H9 (cell line): ENCODE data around the gene CREB5. TPM values are rescaled to one million over a fixed set of nuclear protein-coding genes. Genes with fewer than 3 reads are reported as not detected.
"Not testable (repeated sequence)": the region's sequence is repeated elsewhere in the genome, so short reads cannot be mapped to it uniquely, and the experiment has no call there.

ENCODE experiments used
- DNase-seq: peaks from one replicate; pipeline ENCODE4 v3.0.0-alpha.2; 2017
- H2AFZ ChIP-seq: one replicate; pipeline ENCODE4 v1.6.1; 2013; ENCODE audit warnings: mild to moderate bottlenecking, low read length, control low read depth, moderate library complexity
- H2AK5ac ChIP-seq: 2 replicates; pipeline ENCODE4 v1.6.1; 2013; ENCODE audit warnings: low read length, control low read depth, mixed read lengths; ENCODE audit not compliant: insufficient read length
- H2BK120ac ChIP-seq: one replicate; pipeline ENCODE4 v1.6.1; 2013; ENCODE audit warnings: low read depth, mild to moderate bottlenecking, low read length, control low read depth, inconsistent platforms; ENCODE audit not compliant: poor library complexity, severe bottlenecking
- H2BK12ac ChIP-seq: 2 replicates; pipeline ENCODE4 v1.6.1; 2013; ENCODE audit warnings: low read length, control low read depth, mixed read lengths, low read depth; ENCODE audit not compliant: insufficient read length
- H2BK15ac ChIP-seq: 2 replicates; pipeline ENCODE4 v1.6.1; 2013; ENCODE audit warnings: low read depth, low read length, control low read depth
- H2BK20ac ChIP-seq: one replicate; pipeline ENCODE4 v1.6.1; 2013; ENCODE audit warnings: low read depth, mild to moderate bottlenecking, low read length, control low read depth, inconsistent platforms; ENCODE audit not compliant: poor library complexity, severe bottlenecking
- H2BK5ac ChIP-seq: 2 replicates; pipeline ENCODE4 v1.6.1; 2013; ENCODE audit warnings: low read length, control low read depth, mixed read lengths; ENCODE audit not compliant: insufficient read length
- H3K14ac ChIP-seq: 2 replicates; pipeline ENCODE4 v1.6.1; 2013; ENCODE audit warnings: low read length, control low read depth; ENCODE audit not compliant: insufficient read depth
- H3K18ac ChIP-seq: 2 replicates; pipeline ENCODE4 v1.6.1; 2013; ENCODE audit warnings: low read depth, mild to moderate bottlenecking, mixed read lengths, low read length, control low read depth; ENCODE audit not compliant: insufficient read length
- H3K23ac ChIP-seq: 2 replicates; pipeline ENCODE4 v1.6.1; 2013; ENCODE audit warnings: low read length, control low read depth, mixed read lengths, low read depth; ENCODE audit not compliant: insufficient read length
- H3K23me2 ChIP-seq: 2 replicates; pipeline ENCODE4 v1.6.1; 2013; ENCODE audit warnings: low read depth, mild to moderate bottlenecking, mixed read lengths, low read length, control low read depth; ENCODE audit not compliant: insufficient read length, poor library complexity, severe bottlenecking
- H3K27ac ChIP-seq: 2 replicates; pipeline ENCODE4 v1.5.1; 2013; ENCODE audit warnings: low read length, control low read depth, mixed read lengths, low read depth; ENCODE audit not compliant: insufficient read length
- H3K27me3 ChIP-seq: 2 replicates; pipeline ENCODE4 v1.6.1; 2013; ENCODE audit warnings: low read length, control low read depth, inconsistent platforms; ENCODE audit not compliant: insufficient read depth
- H3K4ac ChIP-seq: 2 replicates; pipeline ENCODE4 v1.6.1; 2013; ENCODE audit warnings: low read depth, mild to moderate bottlenecking, control low read depth, inconsistent platforms, low read length, moderate library complexity
- H3K4me1 ChIP-seq: 2 replicates; pipeline ENCODE4 v1.6.1; 2013; ENCODE audit warnings: low read length, control low read depth, inconsistent platforms; ENCODE audit not compliant: insufficient read depth
- H3K4me2 ChIP-seq: 2 replicates; pipeline ENCODE4 v1.6.1; 2013; ENCODE audit warnings: low read length, control low read depth, mixed read lengths; ENCODE audit not compliant: insufficient read length, insufficient read depth
- H3K56ac ChIP-seq: 2 replicates; pipeline ENCODE4 v1.6.1; 2013; ENCODE audit warnings: low read depth, mild to moderate bottlenecking, mixed read lengths, low read length, control low read depth; ENCODE audit not compliant: insufficient read length
- H3K79me1 ChIP-seq: 2 replicates; pipeline ENCODE4 v1.6.1; 2013; ENCODE audit warnings: low read depth, mild to moderate bottlenecking, moderate library complexity, low read length, control low read depth, inconsistent platforms; ENCODE audit not compliant: insufficient read depth, poor library complexity, severe bottlenecking
- H3K79me2 ChIP-seq: 2 replicates; pipeline ENCODE4 v1.6.1; 2013; ENCODE audit warnings: low read length, control low read depth, inconsistent platforms; ENCODE audit not compliant: insufficient read depth
- H3K9ac ChIP-seq: 2 replicates; pipeline ENCODE4 v1.6.1; 2013; ENCODE audit warnings: low read length, control low read depth, mixed read lengths; ENCODE audit not compliant: insufficient read length; ENCODE audit errors: extremely low read depth
- H3K9me3 ChIP-seq: one replicate; pipeline ENCODE4 v1.6.1; 2013; ENCODE audit warnings: low read depth, low read length, inconsistent platforms; ENCODE audit not compliant: control insufficient read depth
- H3T11ph ChIP-seq: one replicate; pipeline ENCODE4 v1.6.1; 2013; ENCODE audit warnings: mild to moderate bottlenecking, low read length, control low read depth, inconsistent platforms
- H4K20me1 ChIP-seq: one replicate; pipeline ENCODE4 v1.6.1; 2013; ENCODE audit not compliant: control insufficient read depth, insufficient read length, insufficient read depth
- H4K5ac ChIP-seq: 2 replicates; pipeline ENCODE4 v1.6.1; 2013; ENCODE audit warnings: low read depth, mild to moderate bottlenecking, mixed read lengths, low read length, control low read depth; ENCODE audit not compliant: insufficient read length
- H4K8ac ChIP-seq: replicated peaks from 2 replicates; pipeline ENCODE4 v1.6.1; 2013; ENCODE audit warnings: low read length, control low read depth, mixed read lengths, low read depth; ENCODE audit not compliant: insufficient read length
- H4K91ac ChIP-seq: 2 replicates; pipeline ENCODE4 v1.6.1; 2013; ENCODE audit warnings: low read depth, mild to moderate bottlenecking, moderate library complexity, mixed read lengths, low read length, control low read depth; ENCODE audit not compliant: insufficient read length
- H3K27ac Mint-ChIP-seq, 3 experiments: 2 replicates in 2 of 3; 3 replicates in 1 of 3; pipeline ENCODE4 v1.8.0; 2020 to 2021; ENCODE audit warnings: mixed read lengths in 3 of 3, mild to moderate bottlenecking in 1 of 3, moderate library complexity in 1 of 3
- H3K27me3 Mint-ChIP-seq: 2 replicates; pipeline ENCODE4 v1.8.0; 2021; ENCODE audit warnings: low read depth, mild to moderate bottlenecking, moderate library complexity, mixed read lengths
- H3K36me3 Mint-ChIP-seq, 3 experiments: 2 replicates in 2 of 3; 3 replicates in 1 of 3; pipeline ENCODE4 v1.8.0; 2020 to 2021; ENCODE audit warnings: low read depth in 3 of 3, mixed read lengths in 3 of 3; ENCODE audit not compliant: insufficient read depth in 1 of 3
- H3K4me1 Mint-ChIP-seq, 2 experiments: 2 replicates each; pipeline ENCODE4 v1.8.0; 2020; ENCODE audit warnings: mixed read lengths in 2 of 2
- H3K4me3 Mint-ChIP-seq, 2 experiments: 2 replicates in 1 of 2; 3 replicates in 1 of 2; pipeline ENCODE4 v1.8.0; 2020 to 2021; ENCODE audit warnings: mild to moderate bottlenecking in 2 of 2, mixed read lengths in 2 of 2, moderate library complexity in 1 of 2
- H3K9me3 Mint-ChIP-seq, 2 experiments: 2 replicates in 1 of 2; 3 replicates in 1 of 2; pipeline ENCODE4 v1.8.0; 2020; ENCODE audit warnings: mild to moderate bottlenecking in 2 of 2, mixed read lengths in 2 of 2, moderate library complexity in 1 of 2
- WGBS: extraction: QIAGEN DNeasy Blood & Tissue Kit; methylation state at CpG from one replicate; pipeline ENCODE4 v1.1.7; 2013; ENCODE audit warnings: missing lambda C conversion rate, low lambda C conversion rate, mixed read lengths; ENCODE audit not compliant: insufficient read length; ENCODE audit errors: extremely low coverage; 5-methylcytosine and 5-hydroxymethylcytosine counted together
- total RNA-seq: library from RNA; stranded (reverse); gene quantifications from 2 replicates; pipeline ENCODE4 v1.2.1, GENCODE V29; 2021
- TF ChIP-seq, protein P1 (sequence below): fragments of 200-600 bp; sonication (generic); conservative IDR thresholded peaks from 3 replicates; pipeline ENCODE4 v1.8.0; 2021; ENCODE audit warnings: antibody characterized with exemption, mild to moderate bottlenecking

Gene CREB5
- total RNA-seq, 1 experiment from 2014 or later = 4.0 TPM

DNA sequence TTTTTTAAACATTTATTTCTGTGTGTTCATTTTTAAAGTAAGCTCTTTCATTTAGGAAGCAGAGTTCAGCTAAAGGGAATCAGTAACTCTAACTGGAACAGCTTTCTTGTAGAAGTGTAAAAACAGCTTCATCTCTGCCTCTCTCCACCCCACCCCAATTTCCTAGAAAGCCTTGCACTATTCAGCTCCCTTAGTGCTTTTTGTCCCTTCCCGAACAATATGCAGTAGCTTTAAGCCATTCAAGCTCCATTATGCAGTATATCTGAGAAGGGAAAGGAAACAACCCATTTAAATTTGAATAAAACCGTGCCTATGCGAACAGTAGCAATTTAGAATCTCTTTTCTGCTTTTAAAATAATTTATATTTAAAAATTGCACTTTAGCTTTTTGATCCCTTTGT lies 411.3 kb downstream of the CREB5 start:
- no peak overlapping the region for H3K14ac ChIP-seq
- no peak overlapping the region for H3K4me3 Mint-ChIP-seq
- H3K23me2 ChIP-seq = no peaks in the 10 kb centered on the region
- no peaks in the 10 kb centered on the region for H3K79me2 ChIP-seq
- no peaks in the 10 kb centered on the region for H3K9me3 ChIP-seq
- no peak overlapping the region for H3K4me2 ChIP-seq
- H2BK120ac ChIP-seq = no peak overlapping the region
- H4K20me1 ChIP-seq = no peaks in the 10 kb centered on the region
- H2BK15ac ChIP-seq = no peak overlapping the region
- WGBS = no CpG with 5 or more reads among the region's 3 CpGs
- no peak overlapping the region for H3K18ac ChIP-seq
- H3K27me3 Mint-ChIP-seq = no peaks in the 10 kb centered on the region; the same call in 1 of the 2 replicates
- no peak overlapping the region for H4K91ac ChIP-seq
- no peak overlapping the region for H2BK5ac ChIP-seq
- H3K9me3 Mint-ChIP-seq = no peaks in the 10 kb centered on the region; a peak in 1 of 5 replicates
- peaks cover 24 to 36% of the 10 kb centered on the region in 2 experiments for H3K4me1 Mint-ChIP-seq
- no peak overlapping the region for H3T11ph ChIP-seq
- no peak overlapping the region for H4K5ac ChIP-seq
- TF ChIP-seq, protein P1, sequence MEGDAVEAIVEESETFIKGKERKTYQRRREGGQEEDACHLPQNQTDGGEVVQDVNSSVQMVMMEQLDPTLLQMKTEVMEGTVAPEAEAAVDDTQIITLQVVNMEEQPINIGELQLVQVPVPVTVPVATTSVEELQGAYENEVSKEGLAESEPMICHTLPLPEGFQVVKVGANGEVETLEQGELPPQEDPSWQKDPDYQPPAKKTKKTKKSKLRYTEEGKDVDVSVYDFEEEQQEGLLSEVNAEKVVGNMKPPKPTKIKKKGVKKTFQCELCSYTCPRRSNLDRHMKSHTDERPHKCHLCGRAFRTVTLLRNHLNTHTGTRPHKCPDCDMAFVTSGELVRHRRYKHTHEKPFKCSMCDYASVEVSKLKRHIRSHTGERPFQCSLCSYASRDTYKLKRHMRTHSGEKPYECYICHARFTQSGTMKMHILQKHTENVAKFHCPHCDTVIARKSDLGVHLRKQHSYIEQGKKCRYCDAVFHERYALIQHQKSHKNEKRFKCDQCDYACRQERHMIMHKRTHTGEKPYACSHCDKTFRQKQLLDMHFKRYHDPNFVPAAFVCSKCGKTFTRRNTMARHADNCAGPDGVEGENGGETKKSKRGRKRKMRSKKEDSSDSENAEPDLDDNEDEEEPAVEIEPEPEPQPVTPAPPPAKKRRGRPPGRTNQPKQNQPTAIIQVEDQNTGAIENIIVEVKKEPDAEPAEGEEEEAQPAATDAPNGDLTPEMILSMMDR = no peak
- H2AK5ac ChIP-seq = no peak overlapping the region
- no peak overlapping the region for H3K56ac ChIP-seq
- no peak overlapping the region for H2BK12ac ChIP-seq
- H4K8ac ChIP-seq = no peak overlapping the region
- no peak overlapping the region for H2BK20ac ChIP-seq
- no peaks in the 10 kb centered on the region for H3K27me3 ChIP-seq
- no peaks in the 10 kb centered on the region for H3K4me1 ChIP-seq
- no peaks in the 10 kb centered on the region for H3K79me1 ChIP-seq
- no peak overlapping the region for H3K23ac ChIP-seq
- H2AFZ ChIP-seq = no peak overlapping the region
- H3K36me3 Mint-ChIP-seq = no peaks in the 10 kb centered on the region
- no peak for DNase-seq
- H3K9ac ChIP-seq = no peak overlapping the region
- H3K27ac Mint-ChIP-seq = no peak overlapping the region
- no peak overlapping the region for H3K27ac ChIP-seq
- no peak overlapping the region for H3K4ac ChIP-seq

DNA sequence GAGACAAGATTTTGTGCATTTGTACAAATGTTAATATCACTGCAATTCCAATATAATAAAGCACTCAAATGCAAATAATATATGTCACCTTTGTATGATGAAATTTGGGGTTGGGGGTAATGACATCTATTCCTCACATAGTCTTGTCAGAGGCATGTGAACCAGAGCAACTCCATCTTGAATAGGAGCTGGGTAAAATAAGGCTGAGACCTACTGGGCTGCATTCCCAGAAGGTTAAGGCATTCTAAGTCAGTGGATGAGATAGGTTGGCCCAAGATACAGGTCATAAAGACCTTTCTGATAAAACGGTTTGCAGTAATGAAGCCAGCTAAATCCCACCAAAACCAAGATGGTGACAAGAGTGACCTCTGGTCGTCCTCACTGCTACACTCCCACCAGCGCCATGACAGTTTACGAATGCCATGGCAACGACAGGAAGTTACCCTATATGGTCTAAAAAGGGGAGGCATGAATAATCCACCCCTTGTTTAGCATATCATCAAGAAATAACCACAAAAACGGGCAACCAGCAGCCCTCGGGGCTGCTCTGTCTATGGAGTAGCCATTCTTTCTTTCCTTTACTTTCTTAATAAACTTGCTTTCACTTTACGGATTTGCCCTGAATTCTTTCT lies 413.6 kb downstream of the CREB5 start:
- peaks cover 19 to 25% of the 10 kb centered on the region in 2 experiments for H3K4me1 Mint-ChIP-seq
- WGBS = no CpG with 5 or more reads among the region's 8 CpGs
- not testable (repeated sequence) for DNase-seq, H3K56ac ChIP-seq, H3K4me2 ChIP-seq, H2BK15ac ChIP-seq, H3K36me3 Mint-ChIP-seq, H3K27ac Mint-ChIP-seq, H3K27me3 Mint-ChIP-seq, H2BK12ac ChIP-seq, H2BK5ac ChIP-seq, H3K18ac ChIP-seq, H2BK20ac ChIP-seq, H3K14ac ChIP-seq, H3K4ac ChIP-seq, H3K27ac ChIP-seq, H3K79me1 ChIP-seq, H4K20me1 ChIP-seq, H3K4me1 ChIP-seq, H3K9me3 Mint-ChIP-seq, H3K23me2 ChIP-seq, H2AK5ac ChIP-seq, H4K5ac ChIP-seq, H3K23ac ChIP-seq, H4K8ac ChIP-seq, H3K27me3 ChIP-seq, H3K9me3 ChIP-seq, H3K79me2 ChIP-seq, H2AFZ ChIP-seq, H3K4me3 Mint-ChIP-seq, H2BK120ac ChIP-seq, H3K9ac ChIP-seq, H3T11ph ChIP-seq, H4K91ac ChIP-seq
